Heart left ventricle (tissue), 16 donors: ENCODE results near the gene BRF1. TPM values are rescaled to one million over a fixed set of nuclear protein-coding genes. Genes with fewer than 3 reads are reported as not detected.
A peak's percentile ranks its signal among the peaks of the same experiment; 100 is the strongest.

Experiments
- ATAC-seq, 4 donors: fragments of 200-7000 bp; cut with Tn5 transposase; one replicate each; pipeline ENCODE4 v1.9.1; 2020 to 2022; ENCODE audit warnings: moderate library complexity in 4 of 4, mild to moderate bottlenecking in 3 of 4, moderate number of reproducible peaks in 1 of 4
- DNase-seq, 5 donors: peaks; one replicate each; pipeline ENCODE4 v3.0.0-alpha.2; 2020
- H3K27ac ChIP-seq, 12 donors: fragments of 200-600 bp; sonication (generic) in 4 of 12; one replicate each; pipeline versions ENCODE4 v1.5.0 to v1.8.0; 2016 to 2022; ENCODE audit warnings: mild to moderate bottlenecking in 2 of 12
- H3K27me3 ChIP-seq, 9 donors: fragments of 200-600 bp; sonication (generic) in 2 of 9; one replicate each; pipeline versions ENCODE4 v1.5.1 to v1.8.0; 2016 to 2022; ENCODE audit warnings: mild to moderate bottlenecking in 3 of 9
- H3K36me3 ChIP-seq, 9 donors: fragments of 200-600 bp; sonication (generic) in 2 of 9; one replicate each; pipeline versions ENCODE4 v1.5.0 to v1.8.0; 2018 to 2022; ENCODE audit warnings: mild to moderate bottlenecking in 2 of 9
- H3K4me1 ChIP-seq, 12 donors: fragments of 200-600 bp; sonication (generic) in 4 of 12; one replicate each; pipeline versions ENCODE4 v1.5.0 to v1.8.0; 2016 to 2022; ENCODE audit warnings: mild to moderate bottlenecking in 3 of 12
- H3K4me3 ChIP-seq, 12 donors: fragments of 200-600 bp; sonication (generic) in 4 of 12; one replicate each; pipeline versions ENCODE4 v1.5.0 to v1.8.0; 2017 to 2022; ENCODE audit warnings: mild to moderate bottlenecking in 9 of 12, moderate library complexity in 4 of 12
- H3K9me3 ChIP-seq, 12 donors: fragments of 200-600 bp; sonication (generic) in 4 of 12; one replicate each; pipeline versions ENCODE4 v1.5.0 to v1.8.0; 2016 to 2022; ENCODE audit warnings: mild to moderate bottlenecking in 1 of 12
- POLR2A ChIP-seq, 2 donors: fragments of 450-650 bp; IDR thresholded peaks; one replicate each; pipeline ENCODE4 v1.6.1; 2017; ENCODE audit warnings: antibody characterized with exemption in 2 of 2, mild to moderate bottlenecking in 2 of 2, moderate library complexity in 2 of 2
- WGBS, 4 donors: extraction: QIAGEN DNeasy Blood & Tissue Kit in 2 of 4; methylation state at CpG; one replicate each; pipeline versions ENCODE4 v1.1.5 to v1.1.7; 2013 to 2018; 5-methylcytosine and 5-hydroxymethylcytosine counted together
- intact Hi-C, 10 donors: fragments of 100-400 bp; cut with DNase I; formaldehyde crosslinking; loops; one replicate each; pipeline versions ENCODE4 v1.11.1 to v1.14.2; 2022
- polyA plus RNA-seq, 2 donors: library from polyadenylated mRNA; stranded (reverse); fragments of 200-250 nt; gene quantifications; one replicate each; pipeline ENCODE4 v1.2.3, GENCODE V29; 2013
- total RNA-seq, 9 donors: library from RNA; depleted of rRNA in 2 of 9; stranded (reverse); fragments of >200 nt in 2 of 9; fragmentation: NEBNext Ultra II Directional in 3 of 9; extraction: Animal tissue kit (Norgen Biotek cat#: 25700) in 3 of 9; gene quantifications; one replicate each; pipeline versions ENCODE4 v1.1.0 to v1.2.4, GENCODE V29; 2016 to 2023
- TF ChIP-seq, protein P1 (sequence below), 12 donors: fragments of 200-600 bp; sonication (generic) in 4 of 12; IDR thresholded peaks; one replicate each; pipeline versions ENCODE4 v1.5.0 to v1.8.0; 2018 to 2022; ENCODE audit warnings: antibody characterized with exemption in 12 of 12, mild to moderate bottlenecking in 5 of 12
- donor health status: ischemic (EF 13 %, LVEDD 7.1; RV severe dilation, severe dysfunction).
- donor health status: healthy with polysubstance abuse.
- donor health status: DM: no; HTN: yes; CAD: no.
- donor health status: DM: no; HTN: no; CAD: no.
- donor health status: ischemic (EF 25% LVEDD 6.9; RV normal size, moderate dysfunction).
- donor health status: ischemic (EF 25% LVEDD 5.7; RV mildly dilated, moderate dysfunction).
- donor health status: healthy.
- donor health status: DM: yes; HTN: yes; CAD: no.
- donor health status: ischemic (EF 35%, LVEDD 5.7; RV mildly dilated, moderate dysfunction).
- donor health status: nonischemic (EF 11% LVEDD 7.7; RV severe dilation, severe dysfunction).
- donor health status: DM: yes; HTN: yes; CAD: no.
- donor health status: PGD.
- donor health status: ischemic (EF 29% LVEDD 5.4; RV normal size, mild dysfunction).
- donor health status: nonischemic (EF 23%, LVEDD 6.1; RV moderate dilation, normal function).

Gene BRF1
- total and polyA plus RNA-seq, 11 donors = 13.3 to 25.3 (median 18.7) TPM

DNA sequence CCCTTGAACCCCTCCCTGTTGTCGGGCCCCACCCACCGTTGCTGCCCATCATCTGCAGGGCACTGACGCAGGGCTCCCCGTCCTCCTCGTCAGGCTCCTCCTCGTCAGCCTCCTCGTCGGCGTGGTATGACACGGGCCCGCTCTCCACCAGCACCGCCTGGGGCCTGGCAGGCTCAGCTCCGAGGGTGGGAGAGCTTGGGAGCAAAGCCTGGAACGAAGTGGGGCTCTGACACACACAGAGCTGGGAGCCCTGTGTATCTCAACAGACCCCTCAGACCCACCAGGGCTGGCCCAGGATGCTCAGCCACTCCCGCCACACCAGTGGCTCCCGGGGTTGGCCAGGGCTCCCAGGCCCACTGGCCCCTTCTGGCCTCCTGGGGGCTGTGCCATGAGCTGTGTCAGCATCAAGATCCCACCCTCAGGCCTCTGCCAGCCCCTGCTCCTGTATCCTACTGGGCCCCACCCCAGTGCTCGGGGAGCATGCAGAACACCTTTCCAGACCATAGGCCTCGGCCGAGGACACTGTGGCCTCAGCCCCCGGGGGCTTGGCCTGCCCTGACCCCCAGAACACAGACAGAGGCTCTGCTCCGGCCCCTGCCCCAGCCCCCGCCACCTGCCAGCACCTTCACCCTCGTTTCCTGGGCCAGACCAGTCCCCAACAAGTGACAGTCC is 89.6 kb downstream of the BRF1 start:
- ATAC-seq = no peak

DNA sequence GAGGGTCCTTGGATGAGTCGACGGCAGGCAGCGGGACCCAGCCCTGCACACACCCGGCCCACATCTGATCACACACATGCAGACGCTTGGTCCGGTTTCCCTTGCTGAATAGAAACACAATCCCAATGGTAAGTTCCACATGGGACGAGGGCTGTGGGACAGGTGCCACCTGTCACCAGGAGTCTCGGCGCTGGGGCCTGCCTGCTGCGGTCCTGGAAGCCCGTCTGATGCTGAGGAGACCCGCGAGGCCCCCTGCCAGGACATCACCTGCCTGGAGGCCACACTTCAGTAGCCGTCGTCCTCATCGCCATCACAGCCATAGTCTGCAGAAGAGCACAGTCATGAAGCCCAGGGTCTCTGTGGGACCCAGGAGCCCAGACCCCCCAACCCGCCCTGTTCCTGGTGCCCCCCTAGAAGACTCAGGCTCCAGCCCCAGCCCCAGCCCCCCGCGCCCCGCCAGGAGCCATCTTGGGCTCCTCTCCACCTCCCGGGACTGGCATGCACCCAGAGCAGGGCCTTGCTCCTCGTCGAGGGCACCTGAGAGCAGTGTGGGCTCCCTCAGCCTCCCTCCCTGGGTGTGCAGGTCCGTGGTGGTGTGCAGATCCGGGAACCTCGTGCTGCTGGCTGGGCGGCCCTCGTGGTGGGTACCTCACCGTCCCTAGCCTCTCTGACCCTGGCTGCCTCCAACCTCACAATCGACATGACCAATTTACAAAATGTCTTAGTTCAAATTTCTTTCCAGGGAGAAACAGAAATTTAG is 90.4 kb downstream of the BRF1 start:
- peaks cover 0 to 25% (median 16%) of the 10 kb centered on the region in 12 donors for H3K4me1 ChIP-seq
- WGBS, 4 donors = 93 to 96% (median 93%) methylated on average over 21 to 30 of the region's 30 CpGs
- DNase-seq = peak in 1 of 5 donors; percentile 27
- intact Hi-C loops = no loop called here
- ATAC-seq = no peak
- no peaks in the 10 kb centered on the region for H3K27me3 ChIP-seq
- TF ChIP-seq, protein P1, sequence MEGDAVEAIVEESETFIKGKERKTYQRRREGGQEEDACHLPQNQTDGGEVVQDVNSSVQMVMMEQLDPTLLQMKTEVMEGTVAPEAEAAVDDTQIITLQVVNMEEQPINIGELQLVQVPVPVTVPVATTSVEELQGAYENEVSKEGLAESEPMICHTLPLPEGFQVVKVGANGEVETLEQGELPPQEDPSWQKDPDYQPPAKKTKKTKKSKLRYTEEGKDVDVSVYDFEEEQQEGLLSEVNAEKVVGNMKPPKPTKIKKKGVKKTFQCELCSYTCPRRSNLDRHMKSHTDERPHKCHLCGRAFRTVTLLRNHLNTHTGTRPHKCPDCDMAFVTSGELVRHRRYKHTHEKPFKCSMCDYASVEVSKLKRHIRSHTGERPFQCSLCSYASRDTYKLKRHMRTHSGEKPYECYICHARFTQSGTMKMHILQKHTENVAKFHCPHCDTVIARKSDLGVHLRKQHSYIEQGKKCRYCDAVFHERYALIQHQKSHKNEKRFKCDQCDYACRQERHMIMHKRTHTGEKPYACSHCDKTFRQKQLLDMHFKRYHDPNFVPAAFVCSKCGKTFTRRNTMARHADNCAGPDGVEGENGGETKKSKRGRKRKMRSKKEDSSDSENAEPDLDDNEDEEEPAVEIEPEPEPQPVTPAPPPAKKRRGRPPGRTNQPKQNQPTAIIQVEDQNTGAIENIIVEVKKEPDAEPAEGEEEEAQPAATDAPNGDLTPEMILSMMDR (IDR thresholded peaks at IDR 0.05) = no peak
- TF ChIP-seq POLR2A (IDR thresholded peaks at IDR 0.05) = no peak
- H3K9me3 ChIP-seq = no peaks in the 10 kb centered on the region
- peaks cover 0 to 46% (median 20%) of the 10 kb centered on the region in 9 donors for H3K36me3 ChIP-seq
- no peak overlapping the region for H3K4me3 ChIP-seq
- no peak overlapping the region for H3K27ac ChIP-seq

More for the DNA sequence above, 89.6 kb downstream of the BRF1 start:
- Histone ChIP-seq H3K4me3 (no peak overlapping the region), H3K9me3 (no peaks in the 10 kb centered on the region), H3K27ac (no peak overlapping the region), H3K27me3 (no peaks in the 10 kb centered on the region), H3K4me1 (peaks cover 0 to 17% (median 9%) of the 10 kb centered on the region in 12 donors), H3K36me3 (peaks cover 0 to 47% (median 20%) of the 10 kb centered on the region in 9 donors)
- TF ChIP-seq, protein P1 (IDR thresholded peaks at IDR 0.05) = no peak
- TF ChIP-seq POLR2A (IDR thresholded peaks at IDR 0.05) = no peak
- intact Hi-C loops = no loop called here
- DNase-seq = peak in 1 of 5 donors; percentile 19
- 93 to 97% (median 94%) methylated on average over 16 to 23 of the region's 23 CpGs for WGBS, 4 donors

DNA sequence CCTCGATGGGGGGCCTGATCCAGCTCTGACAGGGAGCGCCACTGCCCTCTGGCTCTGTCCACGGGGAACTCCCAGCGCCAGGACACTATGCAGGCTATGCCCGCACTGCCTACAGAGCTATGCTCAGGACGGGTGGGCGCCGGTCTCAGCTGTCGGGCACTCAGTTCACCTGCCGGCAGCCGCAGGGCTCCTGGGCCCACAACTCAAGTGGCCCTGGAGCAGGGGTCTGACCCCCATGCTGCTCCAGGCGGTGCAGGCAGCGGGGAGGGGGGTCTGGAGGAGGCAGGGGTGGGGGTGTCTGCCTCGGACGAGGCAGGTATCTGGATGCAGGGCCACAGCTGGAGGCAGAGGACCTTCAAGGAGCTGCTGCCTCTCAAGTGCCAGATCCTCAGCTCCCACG is 91.2 kb downstream of the BRF1 start:
- DNase-seq (no peak), ATAC-seq (no peak)
- intact Hi-C loops = loop anchor here in 3 of 10 donors (10.0 kb wide), 2 partner anchors 45 to 235 kb away; partner anchors contain the start of gene AHNAK2 (in 1 of the 3)
- Histone ChIP-seq H3K9me3 (no peaks in the 10 kb centered on the region), H3K4me3 (no peak overlapping the region), H3K27ac (no peak overlapping the region), H3K27me3 (no peaks in the 10 kb centered on the region), H3K4me1 (peaks cover 0 to 33% (median 23%) of the 10 kb centered on the region in 12 donors), H3K36me3 (peaks cover 0 to 46% (median 20%) of the 10 kb centered on the region in 9 donors)
- 80 to 100% (median 94%) methylated on average over 1 to 16 of the region's 16 CpGs for WGBS, 4 donors
- TF ChIP-seq POLR2A (IDR thresholded peaks at IDR 0.05) = no peak
- TF ChIP-seq, protein P1 (IDR thresholded peaks at IDR 0.05) = no peak

DNA sequence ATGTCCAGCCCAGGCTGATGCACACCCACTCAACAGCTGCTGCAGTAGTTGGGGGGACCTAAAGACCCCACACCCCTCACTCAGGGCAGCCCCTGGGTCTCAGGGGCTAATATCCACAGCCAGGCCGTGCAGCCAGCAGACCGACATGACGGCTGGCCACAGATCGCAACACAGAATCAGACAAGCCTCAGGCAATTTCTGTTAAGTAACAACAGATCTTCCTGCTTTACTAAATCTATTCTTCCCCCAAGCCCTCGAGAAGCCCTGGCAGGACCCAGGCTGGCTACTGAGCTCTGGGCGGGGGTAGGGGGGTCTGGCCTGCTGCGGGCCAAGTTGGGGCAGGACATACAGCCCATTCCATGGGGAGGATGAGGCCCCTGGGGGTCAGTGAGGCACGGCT is 91.7 kb downstream of the BRF1 start:
- H3K9me3 ChIP-seq = no peaks in the 10 kb centered on the region
- H3K4me3 ChIP-seq = no peak overlapping the region
- peaks cover 0 to 38% (median 26%) of the 10 kb centered on the region in 12 donors for H3K4me1 ChIP-seq
- H3K36me3 ChIP-seq = peaks cover 0 to 41% (median 20%) of the 10 kb centered on the region in 9 donors
- DNase-seq (no peak), ATAC-seq (no peak)
- intact Hi-C loops = loop anchor here in 3 of 10 donors (10.0 kb wide), 2 partner anchors 46 to 234 kb away; partner anchors contain the start of gene AHNAK2 (in 1 of the 3)
- H3K27ac ChIP-seq = no peak overlapping the region
- no peak for TF ChIP-seq POLR2A (IDR thresholded peaks at IDR 0.05)
- TF ChIP-seq, protein P1 (IDR thresholded peaks at IDR 0.05) = no peak
- no peaks in the 10 kb centered on the region for H3K27me3 ChIP-seq
- WGBS, 4 donors = 93 to 98% (median 96%) methylated on average over 7 to 8 of the region's 8 CpGs
